ENCODE measurements around the gene CCDC137. TPM values are rescaled to one million over a fixed set of nuclear protein-coding genes. Genes with fewer than 3 reads are reported as not detected.

Gene CCDC137
- total and polyA plus RNA-seq, 12 donors = 7.5 to 46.0 (median 15.3) TPM

DNA sequence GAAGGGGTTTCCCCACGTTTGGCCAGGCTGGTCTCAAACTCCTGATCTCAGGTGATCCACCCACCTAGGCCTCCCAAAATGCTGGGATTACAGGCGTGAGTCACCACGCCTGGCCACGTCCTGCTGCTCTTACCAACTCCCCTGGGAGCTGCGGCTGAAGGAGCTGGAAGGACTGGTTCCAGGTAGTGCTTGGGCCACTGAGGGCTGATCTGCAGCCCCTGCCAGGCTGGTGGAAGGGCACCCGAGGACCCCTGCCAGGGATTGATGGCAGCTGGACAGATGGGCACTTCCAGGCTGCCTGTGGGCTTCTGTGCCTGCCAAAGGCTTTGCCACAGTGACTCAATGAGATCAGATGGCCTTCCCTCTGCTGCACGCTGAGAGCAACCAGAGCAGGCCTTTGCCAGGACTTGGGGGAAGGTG lies 2.5 kb upstream of the CCDC137 start:
- peaks cover 8 to 27% of the 10 kb centered on the region in 2 donors for H3K4me1 ChIP-seq (replicated peaks in 1 of 2)
- no peak overlapping the region for H3K4me3 ChIP-seq
- peaks cover 0 to 9% of the 10 kb centered on the region in 2 donors for H3K36me3 ChIP-seq (replicated peaks in 1 of 2)
- no peaks in the 10 kb centered on the region for H3K27me3 ChIP-seq
- no peak for DNase-seq
- intact Hi-C loops (cut with DNase I) = no loop called here
- no peak overlapping the region for H3K27ac ChIP-seq
- no peaks in the 10 kb centered on the region for H3K9me3 ChIP-seq (replicated peaks in 1 of 3)
- TF ChIP-seq POLR2A (IDR thresholded peaks at IDR 0.05) (no peak), CTCF (IDR thresholded peaks at IDR 0.05) (no peak)
- 60 to 100% (median 80%) methylated on average over 1 to 7 of the region's 7 CpGs for WGBS, 4 donors

DNA sequence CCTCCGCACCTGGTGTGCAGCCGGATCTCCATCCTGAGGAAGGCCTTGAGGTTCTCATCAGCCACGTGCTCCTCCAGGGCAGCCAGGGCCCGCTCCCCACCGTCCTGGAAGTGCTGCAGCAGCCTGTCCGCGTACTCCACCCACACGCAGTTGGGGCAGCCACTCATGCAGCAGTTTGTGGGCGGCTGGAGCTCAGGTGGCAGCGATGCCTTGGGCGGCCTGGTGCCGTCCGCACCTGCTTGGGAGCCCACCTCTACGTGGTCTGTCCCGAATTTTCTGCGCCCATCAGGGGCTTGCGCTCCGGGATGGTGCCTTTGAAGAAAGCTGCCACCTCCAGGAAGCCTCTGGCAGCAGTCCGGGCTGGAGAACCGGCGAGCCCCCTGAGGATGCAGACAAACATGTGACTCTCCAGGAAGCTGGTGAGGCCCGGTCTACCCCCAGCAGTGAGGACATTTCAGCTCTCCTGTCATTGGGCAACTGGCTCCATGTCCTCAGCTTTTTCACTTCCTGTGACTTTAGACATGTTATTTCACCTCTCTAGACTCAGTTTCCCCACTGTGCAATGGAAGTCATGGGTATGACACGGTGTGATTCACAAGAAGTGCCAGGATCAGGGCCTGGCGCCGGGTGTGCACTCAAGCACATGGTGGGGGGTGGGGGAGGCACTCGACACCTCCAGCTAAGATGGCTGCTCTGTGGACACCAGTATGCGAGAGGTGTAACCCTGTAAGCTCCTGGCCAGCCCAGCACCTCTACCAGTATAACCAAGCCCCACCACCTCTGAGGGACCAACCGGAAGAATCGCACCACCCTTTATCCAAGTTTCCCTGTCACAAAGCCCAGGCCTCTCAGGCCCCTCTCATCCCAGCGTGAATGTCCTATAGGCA lies 1.1 kb upstream of the CCDC137 start:
- Histone ChIP-seq H3K9me3 (replicated peaks in 1 of 3) (no peaks in the 10 kb centered on the region), H3K4me1 (replicated peaks in 1 of 2) (peaks cover 8 to 27% of the 10 kb centered on the region in 2 donors), H3K36me3 (replicated peaks in 1 of 2) (peaks cover 0 to 23% of the 10 kb centered on the region in 2 donors), H3K27me3 (no peaks in the 10 kb centered on the region), H3K27ac (peak overlapping the region in 3 of 5 donors; percentile 73 to 93 (median 79)), H3K4me3 (peak overlapping the region; percentile 37 to 99 (median 82))
- 61 to 69% (median 65%) methylated on average over 11 to 30 of the region's 30 CpGs for WGBS, 4 donors
- intact Hi-C loops (cut with DNase I) = no loop called here
- peak in 1 of 7 donors; percentile 30 for DNase-seq
- TF ChIP-seq POLR2A (IDR thresholded peaks at IDR 0.05) (no peak), CTCF (IDR thresholded peaks at IDR 0.05) (no peak)

GRCh38 chr17:81666092-81666341 lies 520 bp upstream of the CCDC137 start:
- WGBS, 4 donors = 0% methylated on average over 7 to 16 of the region's 16 CpGs; no CpG with 5 or more reads in 1 of the 4 donors
- H3K4me1 ChIP-seq (replicated peaks in 1 of 2) = peaks cover 8 to 27% of the 10 kb centered on the region in 2 donors
- DNase-seq = peak in 1 of 7 donors; percentile 26
- intact Hi-C loops (cut with DNase I) = no loop called here
- H3K4me3 ChIP-seq = peak overlapping the region; percentile 37 to 99 (median 82)
- peak overlapping the region in 4 of 5 donors; percentile 66 to 93 (median 76) for H3K27ac ChIP-seq
- peaks cover 0 to 28% of the 10 kb centered on the region in 2 donors for H3K36me3 ChIP-seq (replicated peaks in 1 of 2)
- H3K27me3 ChIP-seq = no peaks in the 10 kb centered on the region
- no peak for TF ChIP-seq POLR2A (IDR thresholded peaks at IDR 0.05)
- TF ChIP-seq CTCF (IDR thresholded peaks at IDR 0.05) = no peak
- no peaks in the 10 kb centered on the region for H3K9me3 ChIP-seq (replicated peaks in 1 of 3)

DNA sequence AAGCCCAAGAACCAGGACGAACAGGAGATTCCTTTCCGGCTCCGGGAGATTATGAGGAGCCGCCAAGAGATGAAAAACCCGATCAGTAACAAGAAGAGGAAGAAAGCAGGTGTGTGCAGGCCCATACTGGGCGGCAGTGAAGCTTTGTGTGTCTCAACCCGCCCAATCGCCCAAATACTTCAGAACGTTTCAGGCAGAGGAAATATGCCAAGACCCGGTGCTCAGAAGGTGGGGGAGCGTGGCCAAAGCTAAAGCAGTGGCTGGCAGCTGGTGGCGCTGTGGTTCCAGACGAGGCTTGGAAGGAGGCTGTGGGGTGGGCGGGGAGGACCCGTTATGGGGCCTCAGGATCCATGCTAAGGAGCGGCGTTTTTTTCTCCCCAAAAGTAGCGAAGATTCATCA lies 1.2 kb downstream of the CCDC137 start:
- Histone ChIP-seq H3K27ac (no peak overlapping the region), H3K36me3 (replicated peaks in 1 of 2) (peaks cover 0 to 46% of the 10 kb centered on the region in 2 donors), H3K9me3 (replicated peaks in 1 of 3) (no peaks in the 10 kb centered on the region), H3K4me1 (replicated peaks in 1 of 2) (peaks cover 8 to 27% of the 10 kb centered on the region in 2 donors), H3K4me3 (peak overlapping the region in 1 of 4 donors; percentile 89), H3K27me3 (no peaks in the 10 kb centered on the region)
- no peak for DNase-seq
- TF ChIP-seq POLR2A (IDR thresholded peaks at IDR 0.05) (no peak), CTCF (IDR thresholded peaks at IDR 0.05) (no peak)
- 84 to 89% (median 86%) methylated on average over 18 of the region's 18 CpGs for WGBS, 4 donors
- intact Hi-C loops (cut with DNase I) = no loop called here
